Peyer's patch (tissue), 4 donors: ENCODE results near the gene CTBS. TPM values are rescaled to one million over a fixed set of nuclear protein-coding genes. Genes with fewer than 3 reads are reported as not detected.

ENCODE experiments used
- DNase-seq, 3 donors: peaks; one replicate each; pipeline ENCODE4 v3.0.0-alpha.2; 2017 to 2019
- H3K27ac ChIP-seq, 4 donors: fragments of 200-600 bp; sonication (generic); one replicate each; pipeline ENCODE4 v1.5.1; 2016 to 2019
- H3K27me3 ChIP-seq, 2 donors: fragments of 200-600 bp; sonication (generic); one replicate each; pipeline ENCODE4 v1.5.1; 2019
- H3K36me3 ChIP-seq, 3 donors: fragments of 200-600 bp; sonication (generic); one replicate each; pipeline ENCODE4 v1.5.1; 2016 to 2019
- H3K4me1 ChIP-seq, 4 donors: fragments of 200-600 bp; sonication (generic); one replicate each; pipeline ENCODE4 v1.5.1; 2016 to 2019
- H3K4me3 ChIP-seq, 4 donors: fragments of 200-600 bp; sonication (generic); 1 replicate in 3 of 4; 2 replicates in 1 of 4; pipeline ENCODE4 v1.5.1; 2016 to 2019; ENCODE audit warnings: mild to moderate bottlenecking in 1 of 4
- H3K9me3 ChIP-seq, 4 donors: fragments of 200-600 bp; sonication (generic); one replicate each; pipeline ENCODE4 v1.5.1; 2016 to 2019; ENCODE audit warnings: mild to moderate bottlenecking in 1 of 4
- POLR2A ChIP-seq, 2 donors: fragments of 450-650 bp; IDR thresholded peaks; one replicate each; pipeline ENCODE4 v1.5.1; 2017; ENCODE audit warnings: antibody characterized with exemption in 2 of 2, mild to moderate bottlenecking in 2 of 2, moderate library complexity in 2 of 2
- total RNA-seq, 4 donors: library from RNA; depleted of rRNA; stranded (reverse); fragments of >200 nt; gene quantifications; one replicate each; pipeline ENCODE4 v1.1.0, GENCODE V29; 2016
- TF ChIP-seq, protein P1 (sequence below), 6 experiments: fragments of 450-650 bp in 4 of 6; fragments of 200-600 bp in 2 of 6; sonication (generic) in 1 of 6; IDR thresholded peaks; one replicate each; pipeline ENCODE4 v1.5.1; 2017 to 2019; ENCODE audit warnings: antibody characterized with exemption in 6 of 6, mild to moderate bottlenecking in 3 of 6, moderate library complexity in 1 of 6

The CTBS gene
- total RNA-seq, 4 donors from 2014 or later = 5.0 to 18.4 (median 11.4) TPM

- Histone ChIP-seq H3K4me1 (no peaks in the 10 kb centered on the region), H3K27me3 (no peaks in the 10 kb centered on the region), H3K27ac (no peak overlapping the region), H3K9me3 (peaks cover 0 to 7% (median 2%) of the 10 kb centered on the region in 4 donors), H3K4me3 (no peak overlapping the region), H3K36me3 (no peaks in the 10 kb centered on the region)
- no peak for DNase-seq
- TF ChIP-seq, protein P1, sequence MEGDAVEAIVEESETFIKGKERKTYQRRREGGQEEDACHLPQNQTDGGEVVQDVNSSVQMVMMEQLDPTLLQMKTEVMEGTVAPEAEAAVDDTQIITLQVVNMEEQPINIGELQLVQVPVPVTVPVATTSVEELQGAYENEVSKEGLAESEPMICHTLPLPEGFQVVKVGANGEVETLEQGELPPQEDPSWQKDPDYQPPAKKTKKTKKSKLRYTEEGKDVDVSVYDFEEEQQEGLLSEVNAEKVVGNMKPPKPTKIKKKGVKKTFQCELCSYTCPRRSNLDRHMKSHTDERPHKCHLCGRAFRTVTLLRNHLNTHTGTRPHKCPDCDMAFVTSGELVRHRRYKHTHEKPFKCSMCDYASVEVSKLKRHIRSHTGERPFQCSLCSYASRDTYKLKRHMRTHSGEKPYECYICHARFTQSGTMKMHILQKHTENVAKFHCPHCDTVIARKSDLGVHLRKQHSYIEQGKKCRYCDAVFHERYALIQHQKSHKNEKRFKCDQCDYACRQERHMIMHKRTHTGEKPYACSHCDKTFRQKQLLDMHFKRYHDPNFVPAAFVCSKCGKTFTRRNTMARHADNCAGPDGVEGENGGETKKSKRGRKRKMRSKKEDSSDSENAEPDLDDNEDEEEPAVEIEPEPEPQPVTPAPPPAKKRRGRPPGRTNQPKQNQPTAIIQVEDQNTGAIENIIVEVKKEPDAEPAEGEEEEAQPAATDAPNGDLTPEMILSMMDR (IDR thresholded peaks at IDR 0.05) = no peak
- no peak for TF ChIP-seq POLR2A (IDR thresholded peaks at IDR 0.05)
Observed at GRCh38 chr1:84605157-84605556, 30.9 kb upstream of the CTBS start.

DNA sequence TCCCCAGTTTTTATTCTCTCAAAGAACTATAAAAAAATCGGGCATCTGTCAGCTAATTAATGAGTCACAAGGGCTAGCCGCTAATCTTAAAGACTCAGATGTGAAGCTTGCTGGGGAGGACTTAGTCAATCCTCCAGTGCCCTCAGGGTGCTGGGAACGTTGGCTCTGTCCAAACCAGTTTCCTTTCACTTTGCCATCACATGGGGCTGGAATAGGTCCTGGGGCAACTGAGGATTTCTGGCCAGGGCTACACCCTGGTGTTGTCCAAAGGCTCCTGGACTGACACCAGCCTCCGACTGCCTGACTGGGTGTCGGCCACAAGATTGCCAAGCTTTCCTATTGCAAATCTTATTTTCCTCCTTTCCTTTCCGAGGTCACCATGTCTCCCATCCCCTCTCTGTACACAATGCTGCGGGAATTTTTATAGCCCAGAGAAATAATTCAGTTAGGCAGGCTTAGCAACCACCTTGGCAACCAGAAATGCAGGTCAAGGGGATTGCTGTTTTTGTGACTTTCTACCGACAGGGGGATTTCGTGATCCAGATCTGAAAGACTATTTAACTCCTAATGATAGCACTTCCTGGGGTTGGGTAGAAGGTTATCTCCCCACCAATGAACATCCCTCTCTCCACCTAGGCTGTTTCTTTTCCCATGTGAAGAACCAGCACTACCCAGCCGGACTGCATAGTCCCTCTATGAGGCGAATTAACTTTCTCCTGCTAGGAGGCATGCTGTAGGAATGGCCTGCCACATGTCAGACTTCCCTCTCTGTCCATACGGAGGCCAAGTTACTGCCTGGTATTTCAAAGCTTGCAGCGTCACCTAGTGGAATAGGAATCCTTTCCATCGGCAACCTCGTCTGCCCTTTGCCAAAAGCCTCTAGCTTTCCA is 29.9 kb upstream of the CTBS start:
- TF ChIP-seq POLR2A (IDR thresholded peaks at IDR 0.05) = no peak
- TF ChIP-seq, protein P1 (IDR thresholded peaks at IDR 0.05) = peak in 2 of 6 experiments; percentile 15 to 22

GRCh38 chr1:84603223-84603622 is 29.0 kb upstream of the CTBS start:
- Histone ChIP-seq H3K27me3 (no peaks in the 10 kb centered on the region), H3K9me3 (peaks cover 0 to 7% (median 2%) of the 10 kb centered on the region in 4 donors), H3K27ac (peak overlapping the region in 1 of 4 donors; percentile 19), H3K36me3 (no peaks in the 10 kb centered on the region), H3K4me1 (no peaks in the 10 kb centered on the region), H3K4me3 (no peak overlapping the region)
- TF ChIP-seq, protein P1 (IDR thresholded peaks at IDR 0.05) = no peak
- TF ChIP-seq POLR2A (IDR thresholded peaks at IDR 0.05) = no peak
- DNase-seq = no peak

More for the DNA sequence above, 29.9 kb upstream of the CTBS start:
- Histone ChIP-seq H3K36me3 (no peaks in the 10 kb centered on the region), H3K27me3 (no peaks in the 10 kb centered on the region), H3K27ac (peak overlapping the region in 1 of 4 donors; percentile 19), H3K4me3 (no peak overlapping the region), H3K4me1 (no peaks in the 10 kb centered on the region), H3K9me3 (peaks cover 0 to 7% (median 2%) of the 10 kb centered on the region in 4 donors)
- no peak for DNase-seq

DNA sequence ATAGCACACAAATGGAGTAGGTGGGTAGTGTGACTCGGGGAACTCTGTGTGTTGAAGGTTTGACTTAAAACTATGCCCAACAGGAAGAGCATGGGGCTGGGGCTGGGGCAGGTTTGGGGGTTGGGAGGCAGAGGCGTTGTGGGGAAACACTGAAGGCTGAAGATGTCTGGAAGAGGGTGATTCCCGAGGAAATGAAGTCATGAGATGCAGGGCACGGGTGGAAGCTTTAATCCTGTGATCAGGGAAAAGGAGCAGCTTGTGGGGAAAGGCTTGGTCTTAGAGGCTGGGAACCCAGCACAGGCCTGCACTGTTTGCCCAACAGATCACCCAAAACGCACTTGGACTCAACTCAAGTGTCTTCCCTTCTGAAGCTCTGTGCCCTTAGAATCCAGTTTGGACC is 26.6 kb upstream of the CTBS start:
- Histone ChIP-seq H3K4me3 (no peak overlapping the region), H3K36me3 (no peaks in the 10 kb centered on the region), H3K9me3 (peaks cover 0 to 7% (median 2%) of the 10 kb centered on the region in 4 donors), H3K27me3 (no peaks in the 10 kb centered on the region), H3K27ac (no peak overlapping the region), H3K4me1 (no peaks in the 10 kb centered on the region)
- TF ChIP-seq, protein P1 (IDR thresholded peaks at IDR 0.05) = no peak
- no peak for TF ChIP-seq POLR2A (IDR thresholded peaks at IDR 0.05)
- DNase-seq = no peak

GRCh38 chr1:84598846-84599741 is 24.9 kb upstream of the CTBS start:
- H3K27me3 ChIP-seq = no peaks in the 10 kb centered on the region
- TF ChIP-seq, protein P1 (IDR thresholded peaks at IDR 0.05) = no peak
- no peak for TF ChIP-seq POLR2A (IDR thresholded peaks at IDR 0.05)
- DNase-seq = no peak
- no peaks in the 10 kb centered on the region for H3K9me3 ChIP-seq
- no peak overlapping the region for H3K4me3 ChIP-seq
- no peaks in the 10 kb centered on the region for H3K4me1 ChIP-seq
- no peak overlapping the region for H3K27ac ChIP-seq
- H3K36me3 ChIP-seq = no peaks in the 10 kb centered on the region
